ENCODE measurements around the gene NTMT2. TPM values are rescaled to one million over a fixed set of nuclear protein-coding genes. Genes with fewer than 3 reads are reported as not detected.

The NTMT2 gene
- total and polyA plus RNA-seq, 9 of the 15 experiments (the other 6 are each of a cell fraction or from before 2014, with no cell fraction given), result not detected

DNA sequence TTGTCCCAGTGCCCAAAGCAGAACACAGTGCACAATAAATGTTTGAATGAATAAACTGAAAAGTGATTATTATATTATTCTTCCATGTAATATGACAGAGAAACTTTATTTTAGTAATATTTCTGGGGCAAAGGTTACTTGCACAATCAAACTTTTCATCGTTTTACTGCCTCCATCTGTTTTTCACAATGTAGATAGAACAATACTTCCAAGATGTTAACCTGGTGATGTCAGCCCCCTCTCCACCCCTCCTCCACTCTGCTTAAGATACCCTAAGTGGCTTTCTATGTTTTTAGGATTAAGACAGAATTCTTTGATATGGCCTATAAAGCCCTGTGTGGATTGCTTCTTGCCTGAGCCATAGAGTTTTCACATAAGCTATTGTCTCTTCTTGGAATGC lies 13.8 kb upstream of the NTMT2 start:
- no peak for FAIRE-seq
- no peak for DNase-seq (ENCODE audit: extremely low read depth in 1 of 4, low spot score in 3 of 4)
- no TSS peak for BruUV-seq (replicated peaks)
- in situ Hi-C loops (cut with MboI) (no loop called here), intact Hi-C loops (cut with micrococcal nuclease) (no loop called here)
- TF ChIP-seq TARDBP (IDR thresholded peaks at IDR 0.05) (no peak), PTTG1 (tag; IDR thresholded peaks at IDR 0.05; ENCODE audit: low read depth) (no peak)
- H3K9ac ChIP-seq (ENCODE audit: insufficient read depth in 1 of 2, low read depth in 2 of 2, low read length in 2 of 2), result no peak overlapping the region
- ATAC-seq, result no peak
- no peaks in the 10 kb centered on the region for H3K4me1 ChIP-seq (replicated peaks in 1 of 2; ENCODE audit: control insufficient read depth in 2 of 2, insufficient read depth in 2 of 2, low read length in 2 of 2)
- POLR2A ChIA-PET, result interaction anchor here (0.7 kb wide), 1 partner anchor 799 kb away, joined by 3 read pairs; no protein-coding TSS in a partner anchor
- 0% methylated on average over 1 of the region's 1 CpG for WGBS (ENCODE audit: insufficient coverage, low coverage, missing lambda C conversion rate)
- no peaks in the 10 kb centered on the region for H3K9me3 ChIP-seq (replicated peaks; ENCODE audit: control insufficient read depth, insufficient read depth, low read depth, low read length)
- no peaks in the 10 kb centered on the region for H3K36me3 ChIP-seq (ENCODE audit: control insufficient read depth, insufficient read depth, low read length)
- no peaks in the 10 kb centered on the region for H3K9me1 ChIP-seq (ENCODE audit: control insufficient read depth, insufficient read depth, low read length)
- no peaks in the 10 kb centered on the region for H3K79me2 ChIP-seq (ENCODE audit: control insufficient read depth, insufficient read depth, low read length)
- H2AFZ ChIP-seq (ENCODE audit: low read depth, low read length), result no peak overlapping the region
- H3K4me3 ChIP-seq, result no peak overlapping the region
- no peaks in the 10 kb centered on the region for H4K20me1 ChIP-seq (replicated peaks; ENCODE audit: control insufficient read depth, insufficient read depth, low read length)
- no peak overlapping the region for H3K4me2 ChIP-seq (ENCODE audit: insufficient read depth, low read length)
- H3K27ac ChIP-seq (ENCODE audit: extremely low read depth, low read depth, low read length), result no peak overlapping the region
- CTCF ChIA-PET (ENCODE audit: low intra/inter-chr PET ratio), result no interaction called here
- H3K27me3 ChIP-seq (ENCODE audit: control insufficient read depth in 2 of 2, insufficient read depth in 2 of 2, low read length in 2 of 2), result no peaks in the 10 kb centered on the region

DNA sequence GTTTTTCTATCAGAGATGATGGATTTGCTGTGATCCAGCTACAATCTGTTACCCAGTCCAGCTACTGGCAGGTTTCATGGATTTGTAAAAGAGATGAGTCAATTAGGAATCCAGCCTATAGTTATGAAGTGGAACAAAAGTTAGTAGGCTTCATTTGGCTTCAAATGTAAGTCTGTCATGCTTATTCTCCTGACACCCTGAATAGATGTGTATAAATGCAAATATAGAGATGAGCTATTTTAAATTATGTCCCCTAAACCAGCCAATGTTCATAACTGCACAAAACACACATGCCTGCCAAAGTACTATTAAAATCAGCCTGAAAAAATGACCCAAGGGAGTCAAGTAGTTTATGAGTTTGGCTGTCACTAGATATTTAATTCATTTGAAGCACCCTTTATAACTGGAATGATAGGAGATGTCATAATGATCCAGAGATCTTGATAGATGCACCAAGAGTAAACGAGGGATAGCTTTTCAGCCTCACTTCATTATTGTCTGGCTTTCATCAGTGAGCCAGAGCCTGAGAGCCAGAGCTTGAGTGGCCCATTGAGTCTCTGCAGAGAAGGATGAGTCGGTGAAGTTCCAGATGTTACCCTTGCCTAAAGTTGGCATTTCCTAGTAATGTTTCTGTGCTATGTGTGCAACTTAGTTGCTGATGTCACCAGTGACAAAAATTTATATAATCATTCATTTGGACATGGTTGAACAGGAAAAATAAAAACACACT lies 11.8 kb upstream of the NTMT2 start:
- no TSS peak for BruUV-seq (replicated peaks)
- TF ChIP-seq GTF3C2 (IDR thresholded peaks at IDR 0.05; ENCODE audit: borderline replicate concordance, extremely low read depth, insufficient read length) (no peak), TAF1 (IDR thresholded peaks at IDR 0.05; ENCODE audit: control insufficient read depth, extremely low read depth, insufficient read depth, low read length, severe bottlenecking) (no peak), CHD2 (IDR thresholded peaks at IDR 0.05; ENCODE audit: low read depth, low read length) (no peak), MIER1 (IDR thresholded peaks at IDR 0.05; ENCODE audit: low read depth) (no peak), KLF10 (CRISPR knock-in tag; IDR thresholded peaks at IDR 0.05) (no peak), ADNP (tag; IDR thresholded peaks at IDR 0.05) (no peak), CREB3 (tag; conservative IDR thresholded peaks at IDR 0.05; ENCODE audit: low read depth) (no peak), MBD2 (IDR thresholded peaks at IDR 0.05; ENCODE audit: borderline replicate concordance, low read depth) (no peak)

More for the DNA sequence above, 11.8 kb upstream of the NTMT2 start:
- FAIRE-seq, result no peak
- H3K27ac ChIP-seq (ENCODE audit: extremely low read depth, low read depth, low read length), result no peak overlapping the region
- H3K27me3 ChIP-seq (ENCODE audit: control insufficient read depth in 2 of 2, insufficient read depth in 2 of 2, low read length in 2 of 2), result no peaks in the 10 kb centered on the region
- no peaks in the 10 kb centered on the region for H4K20me1 ChIP-seq (replicated peaks; ENCODE audit: control insufficient read depth, insufficient read depth, low read length)
- WGBS (ENCODE audit: insufficient coverage, low coverage, missing lambda C conversion rate), result 0% methylated on average over 2 of the region's 2 CpGs
- no peak overlapping the region for H3K9ac ChIP-seq (ENCODE audit: insufficient read depth in 1 of 2, low read depth in 2 of 2, low read length in 2 of 2)
- H3K79me2 ChIP-seq (ENCODE audit: control insufficient read depth, insufficient read depth, low read length), result no peaks in the 10 kb centered on the region
- in situ Hi-C loops (cut with MboI) (no loop called here), intact Hi-C loops (cut with micrococcal nuclease) (no loop called here)
- CTCF ChIA-PET (ENCODE audit: low intra/inter-chr PET ratio), result no interaction called here
- H3K9me1 ChIP-seq (ENCODE audit: control insufficient read depth, insufficient read depth, low read length), result no peaks in the 10 kb centered on the region
- no peak for DNase-seq (ENCODE audit: extremely low read depth in 1 of 4, low spot score in 3 of 4)
- H3K4me3 ChIP-seq, result no peak overlapping the region
- H2AFZ ChIP-seq (ENCODE audit: low read depth, low read length), result no peak overlapping the region
- no peaks in the 10 kb centered on the region for H3K4me1 ChIP-seq (replicated peaks in 1 of 2; ENCODE audit: control insufficient read depth in 2 of 2, insufficient read depth in 2 of 2, low read length in 2 of 2)
- POLR2A ChIA-PET, result interaction anchor here (0.5 kb wide), 1 partner anchor 1088 kb away, joined by 3 read pairs; no protein-coding TSS in a partner anchor
- H3K9me3 ChIP-seq (replicated peaks; ENCODE audit: control insufficient read depth, insufficient read depth, low read depth, low read length), result no peaks in the 10 kb centered on the region
- ATAC-seq, result no peak
- H3K4me2 ChIP-seq (ENCODE audit: insufficient read depth, low read length), result no peak overlapping the region
- no peaks in the 10 kb centered on the region for H3K36me3 ChIP-seq (ENCODE audit: control insufficient read depth, insufficient read depth, low read length)
